H1 (cell line): ENCODE measurements around the gene NFE2L2.

Source experiments
- ATF2 ChIP-seq: IDR thresholded peaks from 2 replicates; pipeline ENCODE4 v1.6.1; 2012; ENCODE audit warnings: low read length, inconsistent platforms
- BRCA1 ChIP-seq: IDR thresholded peaks from 2 replicates; pipeline ENCODE4 v1.6.1; 2012; ENCODE audit warnings: low read depth, low read length, improper control_type of control experiment
- CTCF ChIP-seq, 3 experiments: IDR thresholded peaks; 1 replicate in 2 of 3; 2 replicates in 1 of 3; pipeline versions ENCODE4 v1.5.1 to v1.6.1; 2011; ENCODE audit warnings: low read length in 3 of 3, mild to moderate bottlenecking in 3 of 3, inconsistent platforms in 2 of 3, low read depth in 1 of 3, moderate library complexity in 1 of 3; ENCODE audit not compliant: insufficient read depth in 1 of 3; ENCODE audit errors: control extremely low read depth in 1 of 3
- EP300 ChIP-seq, 2 experiments: IDR thresholded peaks; 1 replicate in 1 of 2; 2 replicates in 1 of 2; pipeline ENCODE4 v1.6.1; 2011 to 2012; ENCODE audit warnings: low read depth in 2 of 2, low read length in 2 of 2, mild to moderate bottlenecking in 2 of 2, borderline replicate concordance in 1 of 2, inconsistent platforms in 1 of 2, moderate library complexity in 1 of 2
- EZH2 ChIP-seq: fragments of 200-600 bp; sonication (generic); IDR thresholded peaks from 2 replicates; pipeline ENCODE4 v1.7.1; 2012; ENCODE audit warnings: low read depth, mild to moderate bottlenecking, moderate library complexity, low read length, inconsistent platforms; ENCODE audit not compliant: severe bottlenecking
- JUN ChIP-seq: IDR thresholded peaks from 2 replicates; pipeline ENCODE4 v1.6.1; 2011; ENCODE audit warnings: low read depth, mild to moderate bottlenecking, improper control_type of control experiment, low read length
- JUND ChIP-seq: IDR thresholded peaks from 2 replicates; pipeline ENCODE4 v1.6.1; 2011; ENCODE audit warnings: mild to moderate bottlenecking, improper control_type of control experiment, low read length
- POLR2A ChIP-seq, 2 experiments: IDR thresholded peaks; 1 replicate in 1 of 2; 2 replicates in 1 of 2; pipeline ENCODE4 v1.6.1; 2011; ENCODE audit warnings: low read depth in 2 of 2, low read length in 2 of 2, mild to moderate bottlenecking in 2 of 2; ENCODE audit errors: control extremely low read depth in 1 of 2
- RAD21 ChIP-seq, 2 experiments: IDR thresholded peaks in 1 of 2; conservative IDR thresholded peaks in 1 of 2; 2 replicates each; pipeline ENCODE4 v1.6.1; 2011; ENCODE audit warnings: low read depth in 2 of 2, low read length in 2 of 2, improper control_type of control experiment in 1 of 2, inconsistent platforms in 1 of 2, mild to moderate bottlenecking in 1 of 2, moderate library complexity in 1 of 2
- TBP ChIP-seq: IDR thresholded peaks from 2 replicates; pipeline ENCODE4 v1.6.1; 2011; ENCODE audit warnings: low read depth, low read length, improper control_type of control experiment

- TF ChIP-seq CTCF (IDR thresholded peaks at IDR 0.05; ENCODE audit: control extremely low read depth in 1 of 3, insufficient read depth in 1 of 3, low read depth in 1 of 3, low read length in 3 of 3) (peak; percentile 66 to 92 (median 89)), POLR2A (IDR thresholded peaks at IDR 0.05; ENCODE audit: control extremely low read depth in 1 of 2, low read depth in 2 of 2, low read length in 2 of 2) (no peak), JUN (no peak), TBP (no peak), ATF2 (no peak), BRCA1 (no peak), EZH2 (no peak), RAD21 (IDR thresholded peaks at IDR 0.05 in 1 of 2, conservative IDR thresholded peaks at IDR 0.05 in 1 of 2; ENCODE audit: low read depth in 2 of 2, low read length in 2 of 2) (peak; percentile 52 to 73), JUND (no peak), EP300 (IDR thresholded peaks at IDR 0.05; ENCODE audit: borderline replicate concordance in 1 of 2, low read depth in 2 of 2, low read length in 2 of 2) (no peak)
Measured at GRCh38 chr2:177254433-177255226, 9.9 kb downstream of the NFE2L2 start.
